HCT116 (cell line): ENCODE data around the gene TTLL10. TPM values are rescaled to one million over a fixed set of nuclear protein-coding genes. Genes with fewer than 3 reads are reported as not detected.

ENCODE experiments used
- ATAC-seq: fragments of 200-7000 bp; cut with Tn5 transposase; 2 replicates; pipeline ENCODE4 v1.9.1; 2020; ENCODE audit warnings: mild to moderate bottlenecking, moderate library complexity
- BruUV-seq: library from RNA; stranded (reverse); fragments of 400-500 nt; replicated peaks from 2 replicates; lab custom pipeline; 2021; lab: Mats Ljungman, UMichigan
- CTCF ChIA-PET: fragments of 300-600 bp; sonication (Branson Sonifier 250); formaldehyde crosslinking; loops from one replicate; lab custom pipeline; 2021; ENCODE audit warnings: antibody characterized with exemption; lab: Charles Lee
- POLR2A ChIA-PET: fragments of 300-600, 350-600 bp; sonication (Branson Sonifier 250); formaldehyde crosslinking; loops from one replicate; lab custom pipeline; 2021; ENCODE audit warnings: antibody characterized with exemption; lab: Charles Lee
- RAD21 ChIA-PET, 2 experiments: fragments of 300-600 bp; sonication (Branson Sonifier 250); formaldehyde crosslinking; loops; one replicate each; lab custom pipeline; 2023; ENCODE audit warnings: low total read pairs in 2 of 2; ENCODE audit not compliant: uncharacterized antibody in 2 of 2, unreplicated experiment in 2 of 2, low non-redundant PET in 1 of 2; lab: Charles Lee
- DNase-seq: peaks from one replicate; pipeline ENCODE4 v3.0.0-alpha.2; 2010; ENCODE audit warnings: low read depth, low spot score
- H2AFZ ChIP-seq: fragments of 200-600 bp; shearing (Covaris generic), sonication (generic); 2 replicates; pipeline ENCODE4 v1.6.1; 2017; ENCODE audit warnings: low read depth, mixed run types, mixed read lengths, antibody characterized with exemption, low read length; ENCODE audit not compliant: poor library complexity, severe bottlenecking
- H3K27ac ChIP-seq: 2 replicates; pipeline ENCODE4 v1.5.1; 2012; ENCODE audit warnings: low read depth, low read length
- H3K27me3 ChIP-seq: fragments of 200-600 bp; sonication (generic); 2 replicates; pipeline ENCODE4 v1.6.1; 2016; ENCODE audit warnings: mixed run types, low read length, mixed read lengths; ENCODE audit not compliant: insufficient read depth
- H3K36me3 ChIP-seq, 2 experiments: fragments of 200-500 bp in 1 of 2; fragments of 200-600 bp in 1 of 2; sonication (Bioruptor generic) in 1 of 2; sonication (generic) in 1 of 2; 2 replicates each; pipeline versions ENCODE4 v1.5.1 to v1.6.1; 2014 to 2016; ENCODE audit warnings: low read length in 2 of 2, inconsistent platforms in 1 of 2, mixed read lengths in 1 of 2, mixed run types in 1 of 2; ENCODE audit not compliant: insufficient read depth in 2 of 2, control insufficient read depth in 1 of 2
- H3K4me1 ChIP-seq, 2 experiments: fragments of 200-600 bp in 1 of 2; sonication (generic) in 1 of 2; 2 replicates each; pipeline versions ENCODE4 v1.5.1 to v1.6.1; 2012 to 2017; ENCODE audit warnings: low read length in 2 of 2, inconsistent platforms in 1 of 2, mild to moderate bottlenecking in 1 of 2, mixed read lengths in 1 of 2, mixed run types in 1 of 2, moderate library complexity in 1 of 2; ENCODE audit not compliant: insufficient read depth in 2 of 2, control insufficient read depth in 1 of 2
- H3K4me2 ChIP-seq: fragments of 200-600 bp; sonication (generic); 2 replicates; pipeline ENCODE4 v1.6.1; 2017; ENCODE audit warnings: mixed run types, low read length, mixed read lengths
- H3K4me3 ChIP-seq, 2 experiments: fragments of 200-600 bp in 1 of 2; sonication (generic) in 1 of 2; replicated peaks in 1 of 2; 2 replicates each; pipeline ENCODE4 v1.5.1; 2011 to 2016; ENCODE audit warnings: low read length in 2 of 2, control low read depth in 1 of 2, low read depth in 1 of 2, mild to moderate bottlenecking in 1 of 2, mixed read lengths in 1 of 2, mixed run types in 1 of 2
- H3K79me2 ChIP-seq: fragments of 200-600 bp; sonication (generic); 2 replicates; pipeline ENCODE4 v1.6.1; 2017; ENCODE audit warnings: mild to moderate bottlenecking, mixed run types, low read length, moderate library complexity, mixed read lengths; ENCODE audit not compliant: insufficient read depth
- H3K9ac ChIP-seq: fragments of 200-600 bp; sonication (generic); 2 replicates; pipeline ENCODE4 v1.6.1; 2016; ENCODE audit warnings: low read length, mixed read lengths
- H3K9me2 ChIP-seq: fragments of 200-600 bp; sonication (generic), shearing (Covaris generic); 2 replicates; pipeline ENCODE4 v1.6.1; 2017; ENCODE audit warnings: mixed run types, mild to moderate bottlenecking, moderate library complexity; ENCODE audit not compliant: insufficient read depth
- H3K9me3 ChIP-seq, 2 experiments: fragments of 200-500 bp in 1 of 2; fragments of 200-600 bp in 1 of 2; sonication (Bioruptor generic) in 1 of 2; sonication (generic) in 1 of 2; 2 replicates each; pipeline ENCODE4 v1.6.1; 2014 to 2017; ENCODE audit warnings: low read length in 2 of 2, mixed read lengths in 2 of 2, inconsistent platforms in 1 of 2, low read depth in 1 of 2, mild to moderate bottlenecking in 1 of 2, mixed run types in 1 of 2, moderate library complexity in 1 of 2; ENCODE audit not compliant: control insufficient read depth in 1 of 2, insufficient read depth in 1 of 2
- H4K20me1 ChIP-seq: fragments of 200-600 bp; sonication (generic), shearing (Covaris generic); 2 replicates; pipeline ENCODE4 v1.6.1; 2017; ENCODE audit warnings: mixed run types, mild to moderate bottlenecking, moderate library complexity; ENCODE audit not compliant: insufficient read depth
- ATF3 ChIP-seq: IDR thresholded peaks from 2 replicates; pipeline ENCODE4 v1.6.1; 2012
- CEBPB ChIP-seq: IDR thresholded peaks from 2 replicates; pipeline ENCODE4 v1.6.1; 2012; ENCODE audit warnings: low read depth
- EZH2phosphoT487 ChIP-seq: fragments of 200-600 bp; IDR thresholded peaks from 2 replicates; pipeline ENCODE4 v1.6.1; 2018; ENCODE audit warnings: antibody characterized with exemption, borderline replicate concordance
- FOSL1 ChIP-seq: IDR thresholded peaks from 2 replicates; pipeline ENCODE4 v1.6.1; 2012; ENCODE audit warnings: low read depth
- POLR2A ChIP-seq: IDR thresholded peaks from 2 replicates; pipeline ENCODE4 v1.7.0; 2011; ENCODE audit warnings: borderline replicate concordance; ENCODE audit not compliant: insufficient read depth, insufficient read length; ENCODE audit errors: extremely low read depth
- POLR2AphosphoS5 ChIP-seq: IDR thresholded peaks from 2 replicates; pipeline ENCODE4 v1.6.1; 2011; ENCODE audit warnings: mild to moderate bottlenecking, low read depth, low read length, moderate library complexity
- RAD21 ChIP-seq: IDR thresholded peaks from 2 replicates; pipeline ENCODE4 v1.6.1; 2012; ENCODE audit warnings: low read depth, mild to moderate bottlenecking
- SIN3A ChIP-seq: IDR thresholded peaks from 2 replicates; pipeline ENCODE4 v1.6.1; 2012; ENCODE audit warnings: low read depth
- YY1 ChIP-seq: IDR thresholded peaks from 2 replicates; pipeline ENCODE4 v1.6.1; 2011; ENCODE audit warnings: low read length, low read depth, moderate library complexity, mild to moderate bottlenecking; ENCODE audit not compliant: insufficient replicate concordance; ENCODE audit errors: extremely low read depth
- ZFX ChIP-seq: fragments of 450-650 bp; IDR thresholded peaks from 2 replicates; pipeline ENCODE4 v1.6.1; 2017
- ZNF274 ChIP-seq: fragments of 200-500 bp; sonication (Bioruptor generic); IDR thresholded peaks from 2 replicates; pipeline ENCODE4 v1.6.1; 2014; ENCODE audit warnings: mild to moderate bottlenecking, low read depth, low read length, inconsistent platforms
- intact Hi-C: fragments of 100-400 bp; cut with micrococcal nuclease; formaldehyde crosslinking; loops from 2 replicates; pipeline ENCODE4 v1.10.0; 2022
- total RNA-seq: library from RNA; stranded (reverse); gene quantifications from one replicate; pipeline ENCODE4 v1.2.1, GENCODE V29; 2021; ENCODE audit not compliant: unreplicated experiment
- TF ChIP-seq, protein P1 (sequence below): IDR thresholded peaks from 2 replicates; pipeline ENCODE4 v1.6.1; 2012; ENCODE audit warnings: low read depth
- TF ChIP-seq, protein P2 (sequence below), 3 experiments: fragments of 200-600 bp in 1 of 3; sonication (generic) in 1 of 3; IDR thresholded peaks in 2 of 3; conservative IDR thresholded peaks in 1 of 3; 2 replicates each; pipeline ENCODE4 v1.5.1; 2012 to 2017; ENCODE audit warnings: low read depth in 2 of 3, low read length in 2 of 3, antibody characterized with exemption in 1 of 3, borderline replicate concordance in 1 of 3, control low read depth in 1 of 3, mild to moderate bottlenecking in 1 of 3, mixed read lengths in 1 of 3, mixed run types in 1 of 3, moderate library complexity in 1 of 3; ENCODE audit not compliant: insufficient read depth in 1 of 3

The TTLL10 gene
- total RNA-seq, 1 experiment from 2014 or later: 0.10 TPM

GRCh38 chr1:1243266-1243660 is 69.6 kb downstream of the TTLL10 start:
- CTCF ChIA-PET: no interaction called here
- BruUV-seq: no TSS peak
- intact Hi-C loops: no loop called here

DNA sequence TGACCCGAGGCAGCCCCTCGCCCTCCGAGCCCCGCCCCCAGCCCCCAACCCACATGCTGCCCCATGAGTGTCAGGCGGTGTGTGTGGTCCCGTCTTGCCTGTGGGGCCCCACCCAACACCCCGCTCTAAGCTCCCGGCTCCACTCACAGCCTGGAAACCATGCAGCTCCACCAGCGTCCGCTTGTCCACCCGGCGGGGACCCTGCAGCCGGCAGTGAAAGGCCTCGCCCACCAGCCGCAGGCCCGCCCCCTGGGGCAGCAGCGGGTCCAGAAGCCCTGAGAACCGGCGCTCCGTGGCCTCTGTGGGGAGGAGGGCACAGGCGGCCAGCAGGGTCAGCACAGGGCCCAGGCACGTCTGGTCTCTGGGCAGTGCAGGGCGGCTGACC is 70.1 kb downstream of the TTLL10 start:
- RAD21 ChIA-PET: no interaction called here
- CTCF ChIA-PET: no interaction called here
- Histone ChIP-seq H3K9me2 (no peaks in the 10 kb centered on the region), H3K4me1 (peaks cover 0 to 11% of the 10 kb centered on the region in 2 experiments; a peak in 2 of 4 replicates), H3K4me2 (no peak overlapping the region), H3K27ac (no peak overlapping the region), H3K9ac (no peak overlapping the region), H3K4me3 (no peak overlapping the region), H3K9me3 (no peaks in the 10 kb centered on the region), H3K27me3 (no peaks in the 10 kb centered on the region), H4K20me1 (no peaks in the 10 kb centered on the region), H3K36me3 (no peaks in the 10 kb centered on the region), H3K79me2 (no peaks in the 10 kb centered on the region), H2AFZ (no peak overlapping the region)
- DNase-seq (no peak), ATAC-seq (no peak)
- intact Hi-C loops: no loop called here
- POLR2A ChIA-PET: no interaction called here
- no TSS peak for BruUV-seq
- TF ChIP-seq RAD21 (no peak), ZFX (no peak), CEBPB (no peak), EZH2phosphoT487 (no peak), ZNF274 (no peak), SIN3A (no peak)
- TF ChIP-seq, protein P1, sequence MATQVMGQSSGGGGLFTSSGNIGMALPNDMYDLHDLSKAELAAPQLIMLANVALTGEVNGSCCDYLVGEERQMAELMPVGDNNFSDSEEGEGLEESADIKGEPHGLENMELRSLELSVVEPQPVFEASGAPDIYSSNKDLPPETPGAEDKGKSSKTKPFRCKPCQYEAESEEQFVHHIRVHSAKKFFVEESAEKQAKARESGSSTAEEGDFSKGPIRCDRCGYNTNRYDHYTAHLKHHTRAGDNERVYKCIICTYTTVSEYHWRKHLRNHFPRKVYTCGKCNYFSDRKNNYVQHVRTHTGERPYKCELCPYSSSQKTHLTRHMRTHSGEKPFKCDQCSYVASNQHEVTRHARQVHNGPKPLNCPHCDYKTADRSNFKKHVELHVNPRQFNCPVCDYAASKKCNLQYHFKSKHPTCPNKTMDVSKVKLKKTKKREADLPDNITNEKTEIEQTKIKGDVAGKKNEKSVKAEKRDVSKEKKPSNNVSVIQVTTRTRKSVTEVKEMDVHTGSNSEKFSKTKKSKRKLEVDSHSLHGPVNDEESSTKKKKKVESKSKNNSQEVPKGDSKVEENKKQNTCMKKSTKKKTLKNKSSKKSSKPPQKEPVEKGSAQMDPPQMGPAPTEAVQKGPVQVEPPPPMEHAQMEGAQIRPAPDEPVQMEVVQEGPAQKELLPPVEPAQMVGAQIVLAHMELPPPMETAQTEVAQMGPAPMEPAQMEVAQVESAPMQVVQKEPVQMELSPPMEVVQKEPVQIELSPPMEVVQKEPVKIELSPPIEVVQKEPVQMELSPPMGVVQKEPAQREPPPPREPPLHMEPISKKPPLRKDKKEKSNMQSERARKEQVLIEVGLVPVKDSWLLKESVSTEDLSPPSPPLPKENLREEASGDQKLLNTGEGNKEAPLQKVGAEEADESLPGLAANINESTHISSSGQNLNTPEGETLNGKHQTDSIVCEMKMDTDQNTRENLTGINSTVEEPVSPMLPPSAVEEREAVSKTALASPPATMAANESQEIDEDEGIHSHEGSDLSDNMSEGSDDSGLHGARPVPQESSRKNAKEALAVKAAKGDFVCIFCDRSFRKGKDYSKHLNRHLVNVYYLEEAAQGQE: no peak

More at GRCh38 chr1:1243266-1243660, 69.6 kb downstream of the TTLL10 start:
- H3K27me3 ChIP-seq: no peaks in the 10 kb centered on the region
- POLR2A ChIA-PET: no interaction called here
- no peaks in the 10 kb centered on the region for H4K20me1 ChIP-seq
- H3K9ac ChIP-seq: no peak overlapping the region
- DNase-seq (no peak), ATAC-seq (no peak)
- no peaks in the 10 kb centered on the region for H3K36me3 ChIP-seq
- no peak overlapping the region for H3K4me3 ChIP-seq
- no peak overlapping the region for H3K27ac ChIP-seq
- H2AFZ ChIP-seq: no peak overlapping the region
- H3K4me1 ChIP-seq: peaks cover 4 to 16% of the 10 kb centered on the region in 2 experiments; a peak in 3 of 4 replicates
- no peaks in the 10 kb centered on the region for H3K9me2 ChIP-seq
- no peak for TF ChIP-seq POLR2A
- TF ChIP-seq, protein P2, sequence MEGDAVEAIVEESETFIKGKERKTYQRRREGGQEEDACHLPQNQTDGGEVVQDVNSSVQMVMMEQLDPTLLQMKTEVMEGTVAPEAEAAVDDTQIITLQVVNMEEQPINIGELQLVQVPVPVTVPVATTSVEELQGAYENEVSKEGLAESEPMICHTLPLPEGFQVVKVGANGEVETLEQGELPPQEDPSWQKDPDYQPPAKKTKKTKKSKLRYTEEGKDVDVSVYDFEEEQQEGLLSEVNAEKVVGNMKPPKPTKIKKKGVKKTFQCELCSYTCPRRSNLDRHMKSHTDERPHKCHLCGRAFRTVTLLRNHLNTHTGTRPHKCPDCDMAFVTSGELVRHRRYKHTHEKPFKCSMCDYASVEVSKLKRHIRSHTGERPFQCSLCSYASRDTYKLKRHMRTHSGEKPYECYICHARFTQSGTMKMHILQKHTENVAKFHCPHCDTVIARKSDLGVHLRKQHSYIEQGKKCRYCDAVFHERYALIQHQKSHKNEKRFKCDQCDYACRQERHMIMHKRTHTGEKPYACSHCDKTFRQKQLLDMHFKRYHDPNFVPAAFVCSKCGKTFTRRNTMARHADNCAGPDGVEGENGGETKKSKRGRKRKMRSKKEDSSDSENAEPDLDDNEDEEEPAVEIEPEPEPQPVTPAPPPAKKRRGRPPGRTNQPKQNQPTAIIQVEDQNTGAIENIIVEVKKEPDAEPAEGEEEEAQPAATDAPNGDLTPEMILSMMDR (IDR thresholded peaks at IDR 0.05 in 2 of 3, conservative IDR thresholded peaks at IDR 0.05 in 1 of 3; ENCODE audit: borderline replicate concordance in 1 of 3, insufficient read depth in 1 of 3, low read depth in 2 of 3, low read length in 2 of 3): no peak
- no peak for TF ChIP-seq ZNF274
- no peak for TF ChIP-seq ATF3
- TF ChIP-seq YY1: no peak
- no peak for TF ChIP-seq FOSL1
- TF ChIP-seq POLR2AphosphoS5: no peak
- no peak overlapping the region for H3K4me2 ChIP-seq
- H3K9me3 ChIP-seq: no peaks in the 10 kb centered on the region
- RAD21 ChIA-PET: no interaction called here
- H3K79me2 ChIP-seq: no peaks in the 10 kb centered on the region
